Epithelial cell of esophagus (primary cell): ENCODE measurements around the gene ME1.

Experiments
- DNase-seq: peaks from one replicate; pipeline ENCODE4 v3.0.0; 2010; ENCODE audit warnings: low read depth
- H3K4me3 ChIP-seq: 2 replicates; pipeline ENCODE4 v1.5.1; 2011; ENCODE audit warnings: mild to moderate bottlenecking, low read length, control low read depth
- CTCF ChIP-seq: IDR thresholded peaks from 2 replicates; pipeline ENCODE4 v1.5.1; 2011; ENCODE audit warnings: low read depth, mild to moderate bottlenecking, low read length, control low read depth, inconsistent platforms; ENCODE audit not compliant: insufficient read depth; ENCODE audit errors: missing control alignments

Gene ME1

GRCh38 chr6:83167726-83168278, 263.0 kb downstream of the ME1 start:
- DNase-seq = no peak
- H3K4me3 ChIP-seq = no peak overlapping the region
- TF ChIP-seq CTCF = no peak
